Activated CD4-positive, alpha-beta T cell treated with anti-CD3 and anti-CD28 coated beads, Interleukin-2, Interleukin-4, amounts not matched to agents 100 ng/mL and 50 ng/mL, durations not matched to agents 16 hours and 8 hours (primary cell): ENCODE results near the gene IL23A.
"Not testable (repeated sequence)": the region's sequence is repeated elsewhere in the genome, so short reads cannot be mapped to it uniquely, and the experiment has no call there.

Experiments
- DNase-seq: peaks from one replicate; pipeline ENCODE4 v3.0.0-alpha.2; 2020; ENCODE audit warnings: low spot score

Gene IL23A

DNA sequence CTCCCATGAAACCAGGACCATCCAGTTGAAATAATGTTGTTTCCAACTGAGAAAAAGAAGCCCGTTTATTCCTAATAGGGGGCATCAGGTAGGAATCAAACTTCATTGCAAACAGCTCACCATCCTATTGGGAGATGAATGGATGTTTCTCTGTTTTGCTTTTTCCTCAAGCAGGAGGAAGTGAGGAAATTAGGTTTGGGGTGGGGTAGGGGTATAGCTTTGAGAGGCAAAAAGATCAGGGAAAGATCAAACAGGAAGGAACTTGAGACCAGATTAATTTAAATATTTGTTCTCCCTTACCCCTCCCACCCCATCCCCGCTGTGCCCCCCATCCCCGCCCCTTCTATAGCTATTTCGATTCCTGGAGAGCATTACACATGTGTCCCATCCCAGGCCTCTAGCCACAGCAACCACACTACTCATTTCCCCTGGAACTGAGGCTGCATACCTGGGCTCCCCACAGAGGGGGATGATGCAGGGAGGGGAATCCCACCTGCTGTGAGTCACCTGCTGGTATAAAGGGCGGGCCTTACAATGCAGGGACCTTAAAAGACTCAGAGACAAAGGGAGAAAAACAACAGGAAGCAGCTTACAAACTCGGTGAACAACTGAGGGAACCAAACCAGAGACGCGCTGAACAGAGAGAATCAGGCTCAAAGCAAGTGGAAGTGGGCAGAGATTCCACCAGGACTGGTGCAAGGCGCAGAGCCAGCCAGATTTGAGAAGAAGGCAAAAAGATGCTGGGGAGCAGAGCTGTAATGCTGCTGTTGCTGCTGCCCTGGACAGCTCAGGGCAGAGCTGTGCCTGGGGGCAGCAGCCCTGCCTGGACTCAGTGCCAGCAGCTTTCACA is at the start of gene IL23A:
IL23A (plus strand) TSS at position 577 of the 850 bp plus-strand sequence; CDS start at position 738, 161 bp downstream.
- DNase-seq = peak; percentile 81

- no peak for DNase-seq
Measured at GRCh38 chr12:56293795-56294194, 44.9 kb upstream of the IL23A start.

DNA sequence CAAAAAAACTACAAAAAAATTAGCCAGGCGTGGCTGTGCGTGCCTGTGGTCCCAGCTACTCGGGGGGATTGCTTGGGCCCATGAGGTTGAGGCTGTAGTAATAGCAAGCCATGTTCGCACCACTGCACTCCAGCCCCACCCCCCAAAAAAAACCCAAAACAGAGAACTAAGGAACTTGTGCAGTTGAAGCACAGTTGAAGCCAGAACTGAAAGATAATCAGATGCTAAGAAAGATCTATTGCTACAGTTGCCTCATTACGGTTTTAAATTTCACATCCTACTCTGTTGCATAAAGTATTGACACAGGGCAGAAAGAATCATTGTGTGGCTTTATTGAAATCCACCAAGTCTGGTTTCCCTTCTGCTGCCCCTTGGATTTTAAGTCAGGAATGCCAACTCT is 42.4 kb upstream of the IL23A start:
- no peak for DNase-seq

DNA sequence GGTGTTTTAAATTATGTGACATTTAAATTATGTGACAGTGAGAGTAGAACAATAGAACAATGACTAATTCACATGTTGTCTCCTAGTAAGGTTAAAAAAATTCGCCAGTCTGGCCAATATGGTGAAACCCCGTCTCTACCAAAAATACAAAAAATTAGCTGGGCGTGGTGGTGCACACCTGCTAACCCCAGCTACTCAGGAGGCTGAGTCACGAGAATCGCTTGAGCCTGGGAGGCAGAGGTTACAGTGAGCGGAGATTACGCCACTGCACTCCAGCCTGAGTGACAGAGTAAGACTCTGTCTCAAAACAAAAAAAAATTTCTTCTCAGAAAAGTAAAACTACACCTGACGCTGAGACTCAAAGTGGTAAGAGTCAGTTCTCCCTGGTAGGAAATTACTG is 41.3 kb upstream of the IL23A start:
- no peak for DNase-seq

DNA sequence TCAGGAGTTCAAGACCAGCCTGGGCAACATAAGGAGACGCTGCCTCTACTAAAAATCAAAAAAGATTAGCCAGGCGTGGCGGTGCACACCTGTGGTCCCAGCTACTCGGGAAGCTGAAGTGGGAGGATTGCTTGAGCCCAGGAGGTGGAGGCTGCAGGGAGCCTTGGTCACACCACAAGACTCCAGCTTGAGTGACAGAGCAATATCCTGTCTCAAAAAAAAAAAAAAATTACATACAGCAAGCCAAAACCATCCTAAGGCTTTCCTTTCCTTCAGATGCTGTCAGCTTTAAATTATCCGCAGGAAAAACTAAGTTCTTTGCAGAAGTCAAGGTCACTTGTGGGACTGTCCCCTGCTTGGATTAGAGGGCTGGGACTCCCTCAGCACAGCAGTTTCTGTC is 39.9 kb upstream of the IL23A start:
- no peak for DNase-seq

GRCh38 chr12:56299308-56299852 is 39.3 kb upstream of the IL23A start:
- DNase-seq = peak; percentile 42

DNA sequence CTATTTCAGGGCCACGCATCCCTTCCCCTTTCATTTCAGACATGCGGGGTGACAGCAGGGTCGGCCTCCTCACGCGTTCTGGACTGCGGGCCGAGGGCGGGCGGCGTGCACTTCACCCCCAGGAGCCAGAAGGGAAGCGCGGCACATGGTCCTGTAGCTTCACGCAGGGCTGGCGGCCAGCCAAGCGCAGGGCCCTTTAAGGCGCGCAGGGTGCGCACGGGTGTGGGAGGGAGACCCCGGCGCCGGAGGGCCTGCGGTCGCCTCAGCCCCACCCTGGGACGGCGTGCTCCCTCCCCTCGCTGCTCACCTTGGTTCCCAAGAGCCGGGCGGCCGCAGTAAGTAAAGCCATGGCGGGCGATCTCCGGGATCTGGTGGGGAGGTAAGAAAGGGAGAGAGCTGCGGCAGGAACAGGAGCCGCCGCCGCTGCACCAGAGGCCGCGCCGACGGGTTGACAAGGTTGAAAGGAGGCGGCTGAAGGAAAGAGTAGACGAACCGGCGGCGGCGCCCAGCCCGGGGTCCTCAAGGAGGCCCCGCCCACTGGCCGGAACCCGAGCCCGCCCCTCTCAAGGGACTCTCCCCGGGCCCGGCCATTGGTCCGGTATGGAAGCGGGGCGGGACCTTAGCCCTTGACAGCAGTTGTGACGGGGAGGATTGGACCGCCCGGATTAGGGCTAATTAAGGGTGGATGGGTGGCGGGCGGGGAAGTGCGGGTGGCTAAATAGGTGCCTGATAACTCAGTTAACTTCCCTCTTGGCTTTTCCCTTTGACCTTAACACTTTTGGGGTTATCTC is 38.6 kb upstream of the IL23A start, which contains the start of gene CS:
CS (minus strand) TSS at position 478 of the 791 bp plus-strand sequence; CDS start at position 349, 129 bp downstream.
- peak; percentile 99 for DNase-seq

GRCh38 chr12:56300644-56301464 is 37.8 kb upstream of the IL23A start:
- no peak for DNase-seq

GRCh38 chr12:56304276-56304675 is 34.4 kb upstream of the IL23A start:
- DNase-seq = no peak

DNA sequence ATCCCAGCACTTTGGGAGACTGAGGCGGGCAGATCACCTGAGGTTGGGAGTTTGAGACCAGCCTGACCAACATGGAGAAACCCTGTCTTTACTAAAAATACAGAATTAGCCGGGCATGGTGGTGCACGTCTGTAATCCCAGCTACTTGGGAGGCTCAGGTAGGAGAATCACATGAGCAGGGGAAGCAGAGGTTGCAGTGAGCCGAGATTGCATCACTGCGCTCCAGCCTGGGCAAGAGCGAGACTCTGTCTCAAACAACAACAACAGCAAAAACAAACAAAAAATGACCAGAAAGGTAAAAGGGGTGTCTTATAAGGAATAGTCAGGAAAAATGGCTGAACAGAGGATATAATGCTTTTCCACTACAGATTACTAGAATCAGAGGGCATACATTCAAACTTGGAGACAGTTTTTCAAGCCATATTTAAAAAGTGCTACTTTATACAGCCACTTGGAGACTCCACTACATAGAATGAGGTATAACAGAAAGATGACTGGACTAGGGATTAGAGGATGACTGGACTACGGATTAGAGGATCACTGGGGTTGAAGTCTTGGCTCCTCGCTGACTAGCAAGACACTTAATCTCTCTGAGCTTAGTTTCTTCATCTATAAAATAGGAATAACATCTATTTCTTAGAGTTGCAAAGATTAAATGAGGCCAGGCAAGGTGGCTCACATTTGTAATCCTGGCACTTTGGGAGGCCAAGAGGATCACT is 33.7 kb upstream of the IL23A start:
- no peak for DNase-seq

DNA sequence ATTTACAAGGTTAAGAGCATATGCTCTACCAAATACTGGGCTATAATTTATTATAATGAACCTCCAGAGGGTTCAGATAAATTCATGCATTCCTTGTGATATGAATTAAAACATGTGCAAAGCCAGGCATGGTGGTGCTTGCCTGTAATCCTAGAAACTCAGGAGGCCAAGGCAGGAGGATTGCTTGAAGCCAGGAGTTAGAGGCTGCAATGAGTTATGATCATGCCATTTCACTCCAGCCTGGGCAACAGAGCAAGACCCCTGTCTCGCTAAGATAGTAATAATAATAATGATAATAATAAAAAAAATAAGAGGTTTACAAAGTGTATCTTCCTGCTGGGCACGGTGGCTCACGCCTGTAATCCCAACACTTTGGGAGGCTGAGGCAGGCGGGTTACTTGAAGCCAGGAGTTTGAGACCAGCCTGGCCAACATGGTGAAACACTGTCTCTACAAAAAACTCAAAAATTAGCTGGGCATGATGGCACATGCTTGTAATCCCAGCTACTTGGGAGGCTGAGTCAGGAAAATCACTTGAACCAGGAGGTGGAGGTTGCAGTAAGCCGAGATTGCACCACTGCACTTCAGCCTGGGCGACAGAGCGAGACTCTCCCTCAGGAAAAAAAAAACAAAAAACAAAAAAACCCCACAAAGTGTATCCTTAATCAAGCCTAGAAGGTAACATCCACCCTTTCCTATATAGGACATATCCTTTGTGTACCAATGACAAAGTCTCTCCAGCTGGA is 31.3 kb upstream of the IL23A start:
- no peak for DNase-seq

DNA sequence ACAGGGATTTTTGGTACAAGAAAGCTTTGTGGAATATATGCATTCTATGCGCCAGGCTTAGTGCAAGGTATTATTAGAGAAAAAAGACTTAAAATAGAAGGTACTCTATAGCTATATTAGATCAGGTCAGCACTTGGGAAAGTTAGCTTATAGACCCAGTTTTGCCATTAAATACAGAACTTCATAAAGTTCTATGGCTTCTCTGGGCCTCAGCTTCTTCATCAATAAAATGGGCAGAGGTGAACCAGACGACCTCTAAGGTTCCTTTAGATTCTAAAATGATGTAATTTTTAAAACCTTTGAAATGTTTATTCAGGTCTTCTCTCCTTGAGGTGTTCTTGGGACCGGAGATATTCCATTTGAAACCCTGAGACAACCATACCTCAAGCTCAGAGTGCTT is 30.0 kb upstream of the IL23A start:
- no peak for DNase-seq

- DNase-seq = no peak
Measured at GRCh38 chr12:56311003-56311402, 27.7 kb upstream of the IL23A start.

DNA sequence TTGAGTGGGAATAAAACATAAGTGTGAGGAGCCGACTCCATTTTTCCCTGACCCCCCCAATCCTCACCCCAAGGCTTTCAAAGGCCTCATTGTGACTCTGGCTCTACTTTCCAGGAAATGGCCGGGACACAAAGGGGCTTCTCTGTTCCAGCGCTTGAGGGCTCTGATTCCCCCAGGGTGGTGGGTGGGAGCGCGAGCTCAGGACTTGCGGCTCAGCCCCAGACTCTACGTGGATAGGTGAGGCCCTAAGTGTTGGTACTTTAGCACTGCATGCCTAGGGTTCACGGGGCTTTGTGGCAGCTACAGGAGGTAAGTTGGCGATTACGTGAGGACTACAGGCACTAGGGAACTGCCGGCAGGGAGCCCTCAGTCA is 23.4 kb upstream of the IL23A start:
- no peak for DNase-seq

- DNase-seq = peak; percentile 97
Measured at GRCh38 chr12:56315622-56316473, 22.8 kb upstream of the IL23A start, which contains the start of gene CNPY2. CNPY2 (minus strand) TSS chr12:56315988; CDS start chr12:56315217, 771 bp downstream.

DNA sequence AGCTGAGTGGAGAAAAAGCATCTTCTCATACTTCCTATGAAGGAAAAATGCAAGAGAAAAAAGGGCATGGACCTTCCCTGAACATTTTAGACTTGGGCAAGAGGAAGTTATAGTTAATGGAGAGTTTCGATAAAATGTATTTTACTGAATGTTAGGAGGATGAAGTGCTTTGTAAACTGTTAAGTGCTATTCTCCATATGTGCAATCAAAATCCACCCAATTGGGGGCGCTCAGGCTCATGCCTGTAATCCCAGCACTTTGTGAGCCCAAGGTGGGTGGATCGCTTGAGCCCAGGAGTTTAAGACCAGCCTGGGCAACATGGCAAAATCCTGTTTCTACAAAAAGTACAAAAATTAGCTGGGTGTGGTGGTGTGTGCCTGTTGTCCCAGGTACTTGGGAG is 21.0 kb upstream of the IL23A start:
- DNase-seq = no peak

- DNase-seq = no peak
Measured at GRCh38 chr12:56321027-56321426, 17.7 kb upstream of the IL23A start.

DNA sequence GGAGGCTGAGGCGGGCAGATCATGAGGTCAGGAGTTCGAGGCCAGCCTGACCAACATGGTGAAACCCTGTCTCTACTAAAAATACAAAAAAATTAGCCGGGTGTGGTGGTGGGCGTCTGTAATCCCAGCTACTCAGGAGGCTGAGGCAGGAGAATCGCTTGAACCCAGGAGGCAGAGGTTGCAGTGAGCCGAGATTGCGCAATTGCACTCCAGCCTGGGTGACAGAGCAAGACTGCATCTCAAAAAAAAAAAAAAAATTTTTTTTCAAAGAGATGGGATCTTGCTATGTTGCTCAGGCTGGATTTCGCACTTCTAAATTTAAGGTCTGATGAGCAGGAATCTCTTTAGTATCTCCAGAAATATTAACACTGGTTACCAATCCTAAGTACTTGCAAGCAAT is 17.1 kb upstream of the IL23A start:
- not testable (repeated sequence) for DNase-seq

- no peak for DNase-seq
Measured at GRCh38 chr12:56324206-56324605, 14.5 kb upstream of the IL23A start.
